ENCODE data around the gene UCHL5.
"Not testable (repeated sequence)": the region's sequence is repeated elsewhere in the genome, so short reads cannot be mapped to it uniquely, and the experiment has no call there.

Gene UCHL5

DNA sequence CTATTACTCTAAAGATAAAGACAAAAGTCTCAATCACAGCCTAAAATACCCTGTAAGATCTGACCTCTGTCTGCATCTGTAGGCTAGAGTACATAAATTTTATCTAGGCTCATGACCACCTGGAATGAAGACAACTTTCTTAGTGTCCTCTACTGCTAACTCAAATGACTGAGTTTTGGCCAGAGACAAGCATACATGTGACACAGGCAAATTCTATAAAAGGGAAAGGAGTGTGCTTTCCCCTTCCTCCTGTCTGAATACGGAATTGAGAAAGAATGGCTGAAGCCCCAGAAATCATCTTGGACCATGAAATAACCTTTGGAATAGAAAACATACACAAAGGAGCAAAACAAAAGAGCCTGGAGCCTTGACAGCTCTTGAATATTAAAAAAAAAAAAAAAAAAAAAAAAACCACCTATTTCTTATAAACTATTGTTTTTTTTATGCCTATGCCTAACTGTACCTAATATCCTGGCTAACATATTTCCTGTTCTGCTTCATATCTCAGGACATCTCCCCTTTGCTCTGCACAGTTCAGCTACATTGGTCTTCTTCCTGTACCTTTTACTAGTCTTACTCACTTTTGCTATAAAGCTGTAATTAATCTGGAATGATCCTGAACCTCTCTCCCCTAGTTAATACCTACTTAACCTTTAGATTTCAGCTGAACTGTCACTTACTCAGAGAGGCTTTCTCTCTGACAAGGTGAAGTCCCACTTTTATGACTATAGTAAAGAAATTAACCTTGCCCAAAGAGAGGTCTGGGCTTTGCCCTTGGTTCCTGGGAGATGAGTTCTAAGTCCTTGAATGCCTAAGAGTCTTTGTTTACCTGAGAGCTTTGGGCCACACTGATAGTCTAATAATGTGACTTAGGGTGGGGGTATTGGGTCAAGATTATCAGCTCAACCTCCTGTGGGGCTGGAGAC, 16.1 kb downstream of the UCHL5 start:
- no peak overlapping the region for H3K4me3 ChIP-seq (ENCODE audit: insufficient read length, low read depth)
- H3K9me3 ChIP-seq (ENCODE audit: insufficient read depth, low read length), result no peaks in the 10 kb centered on the region
- H3K27me3 ChIP-seq (ENCODE audit: insufficient read depth, insufficient read length), result no peaks in the 10 kb centered on the region
- no peaks in the 10 kb centered on the region for H3K4me1 ChIP-seq (ENCODE audit: insufficient read depth, insufficient read length)
- TF ChIP-seq YY1 (IDR thresholded peaks at IDR 0.05; ENCODE audit: insufficient read depth, insufficient read length) (no peak), ZNF274 (IDR thresholded peaks at IDR 0.05; ENCODE audit: low read depth, low read length) (no peak), SUZ12 (IDR thresholded peaks at IDR 0.05; ENCODE audit: extremely low read depth, insufficient read depth, insufficient read length) (no peak)
- peaks cover 41% of the 10 kb centered on the region for H3K36me3 ChIP-seq (ENCODE audit: insufficient read depth, insufficient read length, low read length)
- no peak overlapping the region for H3K9ac ChIP-seq (ENCODE audit: insufficient read length, low read depth)
- no peak for DNase-seq (ENCODE audit: low read depth, low spot score)

DNA sequence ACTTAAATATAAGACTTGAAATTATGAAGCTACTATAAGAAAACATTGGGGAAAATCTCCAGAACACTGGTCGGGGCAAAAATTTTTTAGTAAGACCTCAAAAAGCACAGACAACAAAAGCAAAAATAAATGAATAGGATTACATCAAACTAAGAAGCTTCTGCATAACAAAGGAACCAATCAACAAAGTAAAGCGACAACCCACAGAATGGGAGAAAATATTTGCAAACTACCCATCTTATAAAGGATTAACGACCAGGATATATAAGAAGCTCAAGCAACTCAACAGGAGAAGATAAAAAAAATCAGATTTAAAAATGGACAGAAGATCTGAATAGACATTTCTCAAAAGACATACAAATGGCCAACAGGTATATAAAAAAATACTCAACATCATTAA, 19.1 kb downstream of the UCHL5 start:
- DNase-seq (ENCODE audit: low read depth, low spot score), result no peak
- Histone ChIP-seq H3K9me3 (ENCODE audit: insufficient read depth, low read length) (no peaks in the 10 kb centered on the region), H3K9ac (ENCODE audit: insufficient read length, low read depth) (no peak overlapping the region), H3K4me1 (ENCODE audit: insufficient read depth, insufficient read length) (no peaks in the 10 kb centered on the region), H3K36me3 (ENCODE audit: insufficient read depth, insufficient read length, low read length) (peaks cover 16% of the 10 kb centered on the region), H3K4me3 (ENCODE audit: insufficient read length, low read depth) (no peak overlapping the region), H3K27me3 (ENCODE audit: insufficient read depth, insufficient read length) (no peaks in the 10 kb centered on the region)
- TF ChIP-seq YY1 (IDR thresholded peaks at IDR 0.05; ENCODE audit: insufficient read depth, insufficient read length) (no peak), ZNF274 (IDR thresholded peaks at IDR 0.05; ENCODE audit: low read depth, low read length) (no peak), SUZ12 (IDR thresholded peaks at IDR 0.05; ENCODE audit: extremely low read depth, insufficient read depth, insufficient read length) (no peak)

DNA sequence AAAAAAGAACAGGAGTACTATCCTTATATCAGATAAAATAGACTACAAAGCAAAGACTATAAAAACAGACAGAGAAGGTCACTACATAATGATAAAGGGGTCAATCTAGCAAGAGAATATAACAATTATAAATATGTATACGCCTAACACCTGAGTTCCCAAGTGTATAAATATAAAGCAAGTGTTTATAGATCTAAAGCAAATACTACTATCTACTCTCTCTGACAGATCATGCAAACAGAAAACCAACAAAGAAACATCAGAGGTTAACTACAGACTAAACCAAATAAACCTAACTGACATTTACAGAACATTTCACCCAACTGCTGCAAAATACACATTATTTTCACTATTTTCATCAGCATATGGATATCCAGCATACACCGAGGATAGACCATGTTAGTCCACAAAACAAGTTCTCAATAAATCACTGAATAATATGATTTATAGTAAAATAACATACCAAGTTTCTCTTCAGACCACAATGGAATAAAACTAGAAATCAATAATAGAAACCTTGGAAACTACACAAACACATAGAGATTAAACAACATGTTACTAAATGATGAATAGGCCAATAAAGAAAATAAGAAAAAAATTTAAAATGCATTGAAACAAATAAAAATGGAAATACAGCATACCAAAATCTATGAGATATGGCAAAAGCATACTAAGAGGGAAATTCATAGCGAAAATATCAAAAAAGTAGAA, 22.7 kb downstream of the UCHL5 start:
- no peaks in the 10 kb centered on the region for H3K27me3 ChIP-seq (ENCODE audit: insufficient read depth, insufficient read length)
- no peak overlapping the region for H3K9ac ChIP-seq (ENCODE audit: insufficient read length, low read depth)
- H3K4me3 ChIP-seq (ENCODE audit: insufficient read length, low read depth), result no peak overlapping the region
- H3K9me3 ChIP-seq (ENCODE audit: insufficient read depth, low read length), result 0 out of 2 replicates have a peak, but pooled peaks cover 8% of the 10 kb centered on the region
- H3K36me3 ChIP-seq (ENCODE audit: insufficient read depth, insufficient read length, low read length), result no peaks in the 10 kb centered on the region
- H3K4me1 ChIP-seq (ENCODE audit: insufficient read depth, insufficient read length), result no peaks in the 10 kb centered on the region
- no peak for DNase-seq (ENCODE audit: low read depth, low spot score)
- no peak for TF ChIP-seq ZNF274 (IDR thresholded peaks at IDR 0.05; ENCODE audit: low read depth, low read length)
- TF ChIP-seq YY1 (IDR thresholded peaks at IDR 0.05; ENCODE audit: insufficient read depth, insufficient read length), result no peak
- TF ChIP-seq SUZ12 (IDR thresholded peaks at IDR 0.05; ENCODE audit: extremely low read depth, insufficient read depth, insufficient read length), result no peak

DNA sequence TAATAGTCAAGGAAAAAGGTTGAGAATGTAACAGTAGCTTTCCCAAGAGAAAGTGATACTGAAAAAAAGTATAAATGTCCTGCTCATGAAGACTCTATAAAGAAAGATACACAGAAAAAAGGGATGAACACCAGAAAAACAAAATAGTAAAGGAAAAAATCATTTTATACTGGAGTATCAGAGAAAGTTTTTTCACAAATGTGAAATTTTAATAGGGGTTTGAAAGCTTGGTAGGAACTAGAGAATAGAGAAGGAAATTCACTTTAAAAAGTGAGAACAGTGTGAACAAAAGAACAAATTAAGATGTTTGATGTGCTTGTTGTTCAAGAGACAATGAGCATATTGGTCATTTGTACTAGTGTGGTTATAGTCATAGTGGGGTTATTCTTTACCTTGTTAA, 25.6 kb downstream of the UCHL5 start:
- Histone ChIP-seq H3K4me3 (ENCODE audit: insufficient read length, low read depth) (no peak overlapping the region), H3K9me3 (ENCODE audit: insufficient read depth, low read length) (0 out of 2 replicates have a peak, but pooled peaks cover 8% of the 10 kb centered on the region), H3K27me3 (ENCODE audit: insufficient read depth, insufficient read length) (no peaks in the 10 kb centered on the region), H3K9ac (ENCODE audit: insufficient read length, low read depth) (no peak overlapping the region), H3K4me1 (ENCODE audit: insufficient read depth, insufficient read length) (no peaks in the 10 kb centered on the region), H3K36me3 (ENCODE audit: insufficient read depth, insufficient read length, low read length) (peaks cover 9% of the 10 kb centered on the region)
- DNase-seq (ENCODE audit: low read depth, low spot score), result no peak
- TF ChIP-seq SUZ12 (IDR thresholded peaks at IDR 0.05; ENCODE audit: extremely low read depth, insufficient read depth, insufficient read length) (no peak), YY1 (IDR thresholded peaks at IDR 0.05; ENCODE audit: insufficient read depth, insufficient read length) (no peak), ZNF274 (IDR thresholded peaks at IDR 0.05; ENCODE audit: low read depth, low read length) (no peak)

DNA sequence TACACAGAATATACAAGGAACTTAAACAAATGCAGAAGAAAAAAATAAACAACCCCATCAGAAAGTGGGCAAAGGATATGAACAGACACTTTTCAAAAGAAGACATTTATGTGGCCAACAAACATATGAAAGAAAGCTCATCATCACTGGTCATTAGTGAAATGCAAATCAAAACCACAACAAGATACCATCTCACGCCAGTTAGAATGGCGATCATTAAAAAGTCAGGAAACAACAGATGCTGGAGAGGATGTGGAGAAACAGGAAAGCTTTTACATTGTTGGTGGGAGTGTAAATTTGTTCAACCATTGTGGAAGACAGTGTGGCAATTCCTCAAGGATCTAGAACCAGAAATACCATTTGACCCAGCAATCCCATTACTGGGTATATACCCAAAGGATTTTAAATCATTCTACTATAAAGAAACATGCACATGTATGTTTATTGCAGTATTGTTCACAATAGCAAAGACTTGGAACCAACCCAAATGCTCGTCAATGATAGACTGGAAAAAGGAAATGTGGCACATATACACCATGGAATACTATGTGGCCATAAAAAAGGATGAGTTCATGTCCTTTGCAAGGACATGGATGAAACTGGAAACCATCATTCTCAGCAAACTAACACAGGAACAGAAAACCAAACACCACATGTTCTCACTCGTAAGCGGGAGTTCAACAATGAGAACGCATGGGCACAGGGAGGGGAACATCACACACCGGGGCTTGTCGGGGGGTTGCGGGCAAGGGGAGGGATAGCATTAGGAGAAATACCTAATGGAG, 26.3 kb downstream of the UCHL5 start:
- peaks cover 17% of the 10 kb centered on the region for H3K36me3 ChIP-seq (ENCODE audit: insufficient read depth, insufficient read length, low read length)
- not testable (repeated sequence) for H3K9me3 ChIP-seq (ENCODE audit: insufficient read depth, low read length)

DNA sequence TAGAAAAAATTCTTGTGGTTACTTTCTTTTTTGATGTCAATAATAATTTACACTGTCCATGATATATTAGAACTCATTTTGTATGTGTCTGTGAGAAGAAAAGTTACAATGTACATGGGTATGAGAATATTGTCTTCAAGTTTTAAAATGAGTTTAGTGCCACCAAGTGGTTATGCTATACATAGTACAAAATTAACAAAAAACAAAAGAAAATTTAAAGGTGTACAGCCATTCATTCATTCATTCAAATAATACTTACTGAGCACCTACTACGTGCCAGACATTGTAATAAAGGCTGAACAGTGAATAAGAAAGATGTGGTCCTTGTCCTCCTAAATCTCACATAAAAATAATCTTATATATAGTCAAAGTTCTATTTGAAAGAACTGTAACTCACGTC, 27.7 kb downstream of the UCHL5 start:
- DNase-seq (ENCODE audit: low read depth, low spot score), result no peak
- Histone ChIP-seq H3K4me3 (ENCODE audit: insufficient read length, low read depth) (no peak overlapping the region), H3K4me1 (ENCODE audit: insufficient read depth, insufficient read length) (no peaks in the 10 kb centered on the region), H3K9me3 (ENCODE audit: insufficient read depth, low read length) (0 out of 2 replicates have a peak, but pooled peaks cover 8% of the 10 kb centered on the region), H3K27me3 (ENCODE audit: insufficient read depth, insufficient read length) (no peaks in the 10 kb centered on the region), H3K36me3 (ENCODE audit: insufficient read depth, insufficient read length, low read length) (peaks cover 28% of the 10 kb centered on the region), H3K9ac (ENCODE audit: insufficient read length, low read depth) (no peak overlapping the region)
- no peak for TF ChIP-seq YY1 (IDR thresholded peaks at IDR 0.05; ENCODE audit: insufficient read depth, insufficient read length)
- no peak for TF ChIP-seq ZNF274 (IDR thresholded peaks at IDR 0.05; ENCODE audit: low read depth, low read length)
- TF ChIP-seq SUZ12 (IDR thresholded peaks at IDR 0.05; ENCODE audit: extremely low read depth, insufficient read depth, insufficient read length), result no peak

More for the DNA sequence above, 26.3 kb downstream of the UCHL5 start:
- DNase-seq (ENCODE audit: low read depth, low spot score); H3K4me1 ChIP-seq (ENCODE audit: insufficient read depth, insufficient read length); H3K9ac ChIP-seq (ENCODE audit: insufficient read length, low read depth); H3K4me3 ChIP-seq (ENCODE audit: insufficient read length, low read depth); H3K27me3 ChIP-seq (ENCODE audit: insufficient read depth, insufficient read length): not testable (repeated sequence)
